Mesendoderm (in vitro differentiated cells): ENCODE measurements around the gene KIAA2012.
"Not testable (repeated sequence)": the region's sequence is repeated elsewhere in the genome, so short reads cannot be mapped to it uniquely, and the experiment has no call there.

ENCODE experiments used
- DNase-seq: peaks from one replicate; pipeline ENCODE4 v3.0.0; 2013
- H2AK5ac ChIP-seq: 2 replicates; pipeline ENCODE4 v1.6.1; 2013; ENCODE audit warnings: low read length, inconsistent platforms
- H2BK120ac ChIP-seq: 2 replicates; pipeline ENCODE4 v1.6.1; 2013; ENCODE audit warnings: low read depth, mild to moderate bottlenecking, low read length, moderate library complexity, mixed read lengths
- H2BK15ac ChIP-seq: replicated peaks from 2 replicates; pipeline ENCODE4 v1.6.1; 2013; ENCODE audit warnings: low read depth, mild to moderate bottlenecking, moderate library complexity
- H2BK5ac ChIP-seq: 2 replicates; pipeline ENCODE4 v1.6.1; 2013; ENCODE audit warnings: low read length, inconsistent platforms
- H3K18ac ChIP-seq: 2 replicates; pipeline ENCODE4 v1.6.1; 2013; ENCODE audit warnings: mild to moderate bottlenecking, low read length, mixed read lengths
- H3K23ac ChIP-seq: one replicate; pipeline ENCODE4 v1.6.1; 2013; ENCODE audit warnings: low read length
- H3K27ac ChIP-seq: 2 replicates; pipeline ENCODE4 v1.5.1; 2013; ENCODE audit warnings: low read depth, mild to moderate bottlenecking, inconsistent platforms, low read length, moderate library complexity
- H3K27me3 ChIP-seq: 2 replicates; pipeline ENCODE4 v1.6.1; 2013; ENCODE audit warnings: low read length, control low read depth, mild to moderate bottlenecking, inconsistent platforms; ENCODE audit not compliant: insufficient read depth, poor library complexity
- H3K36me3 ChIP-seq: 2 replicates; pipeline ENCODE4 v1.6.1; 2013; ENCODE audit warnings: low read length, inconsistent platforms; ENCODE audit not compliant: control insufficient read depth, insufficient read depth
- H3K4ac ChIP-seq: one replicate; pipeline ENCODE4 v1.6.1; 2013; ENCODE audit warnings: low read depth, mild to moderate bottlenecking, low read length, moderate library complexity
- H3K4me1 ChIP-seq: 2 replicates; pipeline ENCODE4 v1.6.1; 2013; ENCODE audit warnings: low read depth, low read length, inconsistent platforms; ENCODE audit not compliant: control insufficient read depth
- H3K4me2 ChIP-seq: 2 replicates; pipeline ENCODE4 v1.6.1; 2013; ENCODE audit warnings: low read length
- H3K4me3 ChIP-seq: 2 replicates; pipeline ENCODE4 v1.5.1; 2013; ENCODE audit warnings: mild to moderate bottlenecking, low read length
- H3K56ac ChIP-seq: one replicate; pipeline ENCODE4 v1.6.1; 2013; ENCODE audit warnings: low read length
- H3K79me1 ChIP-seq: 2 replicates; pipeline ENCODE4 v1.6.1; 2013; ENCODE audit warnings: low read length, inconsistent platforms
- H3K79me2 ChIP-seq: 2 replicates; pipeline ENCODE4 v1.6.1; 2013; ENCODE audit warnings: mild to moderate bottlenecking, low read length; ENCODE audit not compliant: control insufficient read depth, insufficient read depth
- H3K9ac ChIP-seq: 2 replicates; pipeline ENCODE4 v1.6.1; 2013; ENCODE audit warnings: low read length, inconsistent platforms
- H4K5ac ChIP-seq: one replicate; pipeline ENCODE4 v1.6.1; 2013; ENCODE audit warnings: low read length
- H4K8ac ChIP-seq: one replicate; pipeline ENCODE4 v1.6.1; 2013; ENCODE audit warnings: low read depth, mild to moderate bottlenecking, control low read depth, low read length, moderate library complexity
- WGBS: extraction: QIAGEN DNeasy Blood & Tissue Kit; methylation state at CpG from one replicate; pipeline ENCODE4 v1.1.7; 2013; ENCODE audit warnings: low lambda C conversion rate, missing lambda C conversion rate; ENCODE audit not compliant: insufficient coverage; ENCODE audit errors: extremely low coverage; 5-methylcytosine and 5-hydroxymethylcytosine counted together

The KIAA2012 gene

GRCh38 chr2:202221873-202222272 lies 148.8 kb downstream of the KIAA2012 start:
- Histone ChIP-seq H3K4me1 (no peaks in the 10 kb centered on the region), H3K4ac (no peak overlapping the region), H3K36me3 (no peaks in the 10 kb centered on the region), H3K9ac (no peak overlapping the region), H4K8ac (no peak overlapping the region), H3K4me2 (no peak overlapping the region), H3K79me1 (peaks cover 8% of the 10 kb centered on the region), H4K5ac (no peak overlapping the region), H2BK15ac (no peak overlapping the region), H2BK5ac (no peak overlapping the region), H3K79me2 (peaks cover 47% of the 10 kb centered on the region), H2AK5ac (no peak overlapping the region), H3K56ac (no peak overlapping the region), H3K27me3 (no peaks in the 10 kb centered on the region), H3K4me3 (no peak overlapping the region), H3K18ac (no peak overlapping the region), H3K23ac (no peak overlapping the region), H3K27ac (no peak overlapping the region), H2BK120ac (no peak overlapping the region)
- WGBS: no CpG with 5 or more reads among the region's 1 CpG
- DNase-seq: peak; percentile 77

- peaks cover 3% of the 10 kb centered on the region for H3K79me1 ChIP-seq
These were observed 164.8 kb downstream of the KIAA2012 start for GRCh38 chr2:202237787-202238233.

GRCh38 chr2:202238234-202239197 lies 165.5 kb downstream of the KIAA2012 start, which contains the start of gene SUMO1:
TSS of gene SUMO1 (minus strand) at chr2:202238597. CDS start at chr2:202238451, 146 bp downstream.
- H3K23ac ChIP-seq: peak within 1 kb of the TSS; percentile 30
- no peak within 1 kb of the TSS for H2BK120ac ChIP-seq
- H2BK5ac ChIP-seq: peak within 1 kb of the TSS; percentile 90
- H3K4me2 ChIP-seq: peak within 1 kb of the TSS; percentile 98
- peak within 1 kb of the TSS; percentile 99 for H3K56ac ChIP-seq
- no peaks in the 10 kb centered on the region for H3K36me3 ChIP-seq
- H2BK15ac ChIP-seq: no peak within 1 kb of the TSS
- H3K4me3 ChIP-seq: peak within 1 kb of the TSS; percentile 92
- H2AK5ac ChIP-seq: peak within 1 kb of the TSS; percentile 57
- H3K9ac ChIP-seq: peak within 1 kb of the TSS; percentile 95
- H3K18ac ChIP-seq: peak within 1 kb of the TSS; percentile 83
- peak; percentile 98 for DNase-seq
- no peak within 1 kb of the TSS for H4K8ac ChIP-seq
- H3K79me1 ChIP-seq: no peaks in the 10 kb centered on the region
- peaks cover 36% of the 10 kb centered on the region for H3K79me2 ChIP-seq
- peak within 1 kb of the TSS; percentile 73 for H3K4ac ChIP-seq
- no CpG with 5 or more reads among the region's 54 CpGs for WGBS
- H4K5ac ChIP-seq: peak within 1 kb of the TSS; percentile 87
- H3K4me1 ChIP-seq: no peaks in the 10 kb centered on the region
- peak within 1 kb of the TSS; percentile 82 for H3K27ac ChIP-seq
- no peaks in the 10 kb centered on the region for H3K27me3 ChIP-seq

More at GRCh38 chr2:202237787-202238233, 164.8 kb downstream of the KIAA2012 start:
- WGBS: no CpG with 5 or more reads among the region's 30 CpGs
- Histone ChIP-seq H3K4me1 (no peaks in the 10 kb centered on the region), H3K4me3 (peak overlapping the region; percentile 92), H2BK120ac (no peak overlapping the region), H4K5ac (no peak overlapping the region), H3K18ac (peak overlapping the region; percentile 83), H2AK5ac (peak overlapping the region; percentile 57), H3K27me3 (no peaks in the 10 kb centered on the region), H3K9ac (peak overlapping the region; percentile 92), H3K79me2 (peaks cover 41% of the 10 kb centered on the region), H3K4me2 (peak overlapping the region; percentile 91), H3K27ac (peak overlapping the region; percentile 71), H4K8ac (no peak overlapping the region), H3K36me3 (no peaks in the 10 kb centered on the region), H2BK15ac (no peak overlapping the region), H3K4ac (peak overlapping the region; percentile 73), H2BK5ac (peak overlapping the region; percentile 47), H3K23ac (no peak overlapping the region), H3K56ac (peak overlapping the region; percentile 95)
- DNase-seq: peak; percentile 75

- H3K4me1 ChIP-seq, H3K4me2 ChIP-seq, H3K4me3 ChIP-seq, H3K79me1 ChIP-seq, H3K18ac ChIP-seq, H3K27me3 ChIP-seq, H3K36me3 ChIP-seq, H3K4ac ChIP-seq, H2BK120ac ChIP-seq, H2BK5ac ChIP-seq, H3K9ac ChIP-seq, DNase-seq, H4K5ac ChIP-seq, H3K23ac ChIP-seq, H4K8ac ChIP-seq, H3K56ac ChIP-seq, H3K79me2 ChIP-seq, H3K27ac ChIP-seq, H2BK15ac ChIP-seq, H2AK5ac ChIP-seq: not testable (repeated sequence)
- WGBS: no CpG with 5 or more reads among the region's 5 CpGs
These were observed 174.7 kb downstream of the KIAA2012 start for GRCh38 chr2:202247710-202248109.

GRCh38 chr2:202249521-202250253 lies 176.6 kb downstream of the KIAA2012 start:
- no peak overlapping the region for H3K9ac ChIP-seq
- peak overlapping the region; percentile 1 for H3K4me2 ChIP-seq
- peak overlapping the region; percentile 35 for H3K56ac ChIP-seq
- no peaks in the 10 kb centered on the region for H3K79me1 ChIP-seq
- H3K4me3 ChIP-seq: no peak overlapping the region
- no peak overlapping the region for H4K5ac ChIP-seq
- H2BK120ac ChIP-seq: no peak overlapping the region
- no peak overlapping the region for H4K8ac ChIP-seq
- no CpG with 5 or more reads among the region's 10 CpGs for WGBS
- no peaks in the 10 kb centered on the region for H3K79me2 ChIP-seq
- H3K27me3 ChIP-seq: no peaks in the 10 kb centered on the region
- no peak overlapping the region for H2AK5ac ChIP-seq
- no peak overlapping the region for H3K18ac ChIP-seq
- no peak overlapping the region for H2BK5ac ChIP-seq
- no peak overlapping the region for H3K23ac ChIP-seq
- no peak overlapping the region for H3K27ac ChIP-seq
- peaks cover 1% of the 10 kb centered on the region for H3K4me1 ChIP-seq
- no peak overlapping the region for H3K4ac ChIP-seq
- no peak overlapping the region for H2BK15ac ChIP-seq
- peak; percentile 75 for DNase-seq
- no peaks in the 10 kb centered on the region for H3K36me3 ChIP-seq
